Hematopoietic multipotent progenitor cell treated with erythropoietin and hydrocortisone succinate and interleukin-3 and kit ligand, for 15 days (in vitro differentiated cells): ENCODE measurements around the gene ZNF556.

ENCODE experiments used
- DNase-seq: peaks from one replicate; pipeline ENCODE4 v3.0.0-alpha.2; 2015; ENCODE audit warnings: low spot score

ZNF556 gene

DNA sequence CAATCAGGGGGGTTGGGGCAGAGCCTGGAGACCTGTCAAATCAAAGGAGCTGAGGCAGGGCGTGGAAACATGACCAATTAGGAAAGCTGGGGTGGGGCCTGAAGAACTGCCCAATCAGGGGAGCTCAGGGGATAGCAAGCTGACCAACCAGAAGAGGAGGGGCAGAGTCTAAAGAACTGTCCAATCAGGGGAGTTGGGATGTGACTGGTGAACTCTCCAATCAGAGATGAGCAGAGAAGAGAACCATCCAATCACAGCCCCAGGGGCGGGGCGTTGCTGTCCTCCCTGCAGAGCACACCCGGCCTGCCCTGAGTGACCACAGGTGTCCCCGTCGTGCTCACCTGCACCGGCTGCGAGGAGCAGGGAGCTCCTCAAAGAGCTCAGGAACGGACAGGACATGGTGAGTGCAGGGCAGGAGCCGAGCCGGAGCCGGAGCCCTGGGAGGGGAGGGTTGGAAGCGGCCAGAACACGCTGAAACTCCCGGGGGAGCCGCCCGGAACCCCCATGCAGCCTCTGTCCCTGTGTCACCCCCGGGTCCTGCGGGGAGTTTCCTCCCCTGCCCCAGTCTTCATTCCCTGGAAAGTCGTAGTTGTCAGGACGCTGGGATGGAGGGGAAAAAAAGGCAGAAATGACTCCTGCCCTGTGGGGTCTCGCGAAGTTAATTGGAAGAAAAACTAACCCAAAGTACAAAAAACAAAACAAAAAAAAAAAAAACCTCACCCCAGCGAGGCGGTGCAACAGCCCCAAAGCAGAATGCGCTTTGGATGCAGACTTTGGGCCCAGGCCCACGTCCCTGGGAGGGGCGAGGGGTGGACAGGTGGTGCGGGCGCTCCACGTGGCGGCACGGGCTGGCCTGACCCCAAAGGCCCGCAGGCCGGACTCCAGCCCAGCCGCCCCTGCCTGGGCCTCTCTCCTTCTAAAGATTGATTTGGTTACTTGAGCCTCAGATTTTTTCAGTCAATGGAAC is at the start of gene ZNF556:
Gene ZNF556, plus strand, starts transcription at position 311 of the 967 bp plus-strand sequence. Its CDS starts 87 bp downstream, at position 398.
- DNase-seq: no peak

DNA sequence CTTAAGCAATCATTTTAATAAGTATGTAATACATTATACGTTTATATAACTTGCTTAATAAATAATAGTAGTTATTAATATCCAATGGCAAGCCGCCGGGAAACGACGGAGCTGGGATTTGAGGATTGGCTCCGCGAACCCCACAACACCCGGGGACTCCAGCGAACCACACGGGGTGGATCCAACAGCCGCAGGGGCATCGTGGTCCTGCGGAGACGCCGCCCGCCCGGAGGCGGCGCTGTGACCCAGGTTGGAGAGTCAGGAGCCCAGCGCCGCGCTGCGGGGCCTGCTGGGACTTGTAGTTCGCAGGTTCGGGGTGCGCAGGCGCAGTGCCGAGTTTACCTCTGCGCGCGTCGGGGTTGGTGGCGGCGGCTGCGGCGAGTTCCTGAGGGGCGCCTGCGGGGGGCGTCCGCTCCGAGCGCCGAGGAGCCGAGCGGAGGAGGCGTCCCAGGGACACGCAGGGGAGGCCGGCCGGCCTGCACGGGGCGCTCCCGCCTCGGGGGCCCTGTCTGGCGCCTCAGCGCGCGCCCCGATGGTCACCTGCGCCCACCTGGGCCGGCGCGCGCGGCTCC is 47.5 kb upstream of the ZNF556 start, which contains the start of gene ZNF554:
Gene ZNF554, plus strand, starts transcription at position 329 of the 572 bp plus-strand sequence. Its CDS starts 204 bp downstream, at position 533.
- peak; percentile 95 for DNase-seq

DNA sequence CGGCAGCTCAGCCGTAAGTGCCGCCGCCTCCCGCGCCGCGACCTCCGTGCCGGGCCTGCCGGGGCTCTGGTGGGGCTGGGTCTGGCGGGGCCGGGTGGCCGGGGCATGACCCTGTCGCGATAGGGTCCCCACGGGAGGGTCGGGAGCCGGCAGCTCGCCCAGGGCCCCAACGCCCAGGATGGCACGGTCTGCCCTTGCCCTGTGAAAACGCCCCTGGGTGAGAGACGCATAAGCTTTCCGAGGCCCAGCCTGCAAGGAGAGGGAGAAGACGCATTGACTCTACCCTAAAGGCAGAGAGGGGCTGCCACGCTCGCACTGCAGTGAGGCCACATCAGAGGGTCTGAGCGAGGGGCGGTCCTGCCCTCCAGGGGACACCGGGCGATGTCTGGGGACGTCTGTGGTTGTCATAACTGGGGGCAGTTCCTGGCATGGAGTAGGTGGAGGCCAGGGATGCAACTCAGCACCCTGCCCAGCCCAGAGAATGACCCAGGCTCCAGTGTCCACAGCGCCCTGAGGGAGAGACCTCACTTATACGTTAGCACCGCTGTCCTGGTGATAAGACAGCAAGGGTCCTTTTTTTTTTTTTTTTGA is 46.9 kb upstream of the ZNF556 start:
- no peak for DNase-seq

GRCh38 chr19:2822846-2823245 is 44.3 kb upstream of the ZNF556 start:
- DNase-seq: no peak

DNA sequence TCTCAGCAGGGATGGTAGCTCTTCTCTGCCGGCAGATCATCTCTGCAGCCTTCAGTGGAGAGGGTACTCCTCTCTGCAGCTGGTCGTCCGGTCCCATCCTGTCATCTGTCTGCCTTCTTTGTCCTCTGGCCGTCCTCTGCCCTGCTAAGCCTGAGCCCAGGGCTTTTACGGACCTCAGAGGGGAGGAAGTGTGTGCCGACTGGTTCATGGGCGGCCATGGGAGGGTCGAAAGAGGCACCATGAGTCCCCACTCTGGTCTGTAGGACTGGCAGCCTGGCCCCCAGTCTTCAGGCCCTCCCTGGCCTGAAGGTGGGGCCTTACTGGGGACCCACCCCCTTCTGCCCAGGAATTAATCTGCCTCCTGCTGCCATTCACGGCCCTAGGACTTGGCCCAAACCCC is 43.5 kb upstream of the ZNF556 start:
- DNase-seq: no peak

DNA sequence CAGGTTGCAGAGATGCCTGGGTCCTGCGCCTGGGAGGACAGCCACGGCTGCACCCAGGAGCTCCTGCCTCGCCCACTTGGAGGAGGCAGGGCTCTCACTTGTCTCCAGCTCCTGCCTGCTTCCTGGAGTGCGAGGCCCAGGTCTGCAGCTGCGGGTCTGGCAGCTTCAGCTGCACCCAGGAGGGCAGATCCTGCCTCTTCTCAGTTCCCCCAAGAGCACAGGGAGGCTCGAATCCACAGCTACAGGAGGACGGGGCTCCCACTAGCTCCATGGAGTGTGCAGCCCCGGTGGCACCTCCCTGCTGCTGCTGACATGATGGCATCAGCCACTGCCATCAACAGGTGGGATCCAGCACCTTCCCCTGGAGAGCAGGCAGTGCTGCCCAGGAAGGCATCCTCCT is 43.0 kb upstream of the ZNF556 start:
- no peak for DNase-seq

DNA sequence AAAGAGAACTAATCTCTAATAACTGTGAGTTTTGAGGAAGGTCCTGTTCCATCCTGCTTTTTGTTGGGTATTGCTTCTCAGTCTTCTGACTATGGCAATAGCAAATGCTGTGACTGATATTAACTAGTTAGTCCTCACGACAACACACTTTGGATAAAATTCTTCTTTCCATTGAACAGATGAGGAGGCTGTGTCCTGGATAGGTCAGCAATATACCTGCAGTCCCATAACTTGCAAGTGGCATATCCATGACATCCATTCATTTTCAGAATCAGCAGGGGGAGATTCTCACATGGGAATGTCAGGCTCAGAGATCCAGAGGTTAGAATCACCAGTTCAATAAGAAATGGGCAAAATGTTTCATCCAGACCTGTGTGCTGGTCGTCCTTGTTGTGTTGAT is 40.1 kb upstream of the ZNF556 start:
- DNase-seq: no peak

DNA sequence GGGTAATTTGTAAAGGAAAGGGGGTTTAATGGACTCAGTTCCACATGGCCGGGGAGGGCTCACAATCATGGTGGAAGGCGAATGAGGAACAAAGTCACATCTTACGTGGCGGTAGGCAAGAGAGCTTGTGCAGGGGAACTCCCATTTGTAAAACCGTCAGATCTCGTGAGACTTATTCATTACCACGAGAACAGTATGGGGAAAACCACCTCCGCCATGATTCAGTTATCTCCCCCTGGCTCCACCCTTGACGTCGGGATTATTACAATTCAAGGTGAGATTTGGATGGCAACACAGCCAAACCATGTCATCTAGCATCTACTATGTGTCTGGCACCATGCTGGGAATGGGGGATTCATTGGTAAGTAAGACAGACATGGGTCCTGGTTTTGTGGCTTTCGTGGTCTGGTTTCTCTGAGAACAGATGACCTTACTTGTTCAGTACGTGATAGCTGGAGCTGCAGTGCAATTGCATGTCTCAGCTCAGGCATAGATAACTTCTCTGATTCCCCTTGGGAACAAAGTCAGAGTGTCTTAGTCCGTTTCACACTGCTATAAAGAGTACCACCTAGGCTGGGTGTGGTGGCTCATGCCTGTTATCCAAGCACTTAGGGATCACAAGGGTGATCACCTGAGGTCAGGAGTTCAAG is 39.2 kb upstream of the ZNF556 start:
- DNase-seq: no peak

GRCh38 chr19:2834294-2834871 is 32.8 kb upstream of the ZNF556 start:
- no peak for DNase-seq

DNA sequence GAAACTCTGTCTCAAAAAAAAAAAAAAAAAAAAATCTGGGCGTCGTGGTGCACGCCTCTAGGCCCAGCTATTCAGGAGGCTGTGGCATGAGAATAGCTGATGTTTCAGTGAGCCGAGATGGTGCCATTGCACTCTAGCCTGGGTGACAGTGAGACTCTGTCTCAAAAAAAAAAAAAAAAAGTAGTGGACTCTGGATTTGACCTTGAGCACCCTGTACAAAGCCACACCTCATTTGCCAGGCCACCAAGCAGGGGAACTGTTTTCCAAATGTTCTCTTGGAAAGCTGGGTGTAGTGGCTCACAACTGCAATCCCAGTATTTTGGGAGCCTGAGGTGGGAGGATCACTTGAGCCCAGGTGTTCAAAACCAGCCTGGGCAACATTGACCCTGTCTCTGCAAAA is 29.7 kb upstream of the ZNF556 start:
- DNase-seq: no peak

DNA sequence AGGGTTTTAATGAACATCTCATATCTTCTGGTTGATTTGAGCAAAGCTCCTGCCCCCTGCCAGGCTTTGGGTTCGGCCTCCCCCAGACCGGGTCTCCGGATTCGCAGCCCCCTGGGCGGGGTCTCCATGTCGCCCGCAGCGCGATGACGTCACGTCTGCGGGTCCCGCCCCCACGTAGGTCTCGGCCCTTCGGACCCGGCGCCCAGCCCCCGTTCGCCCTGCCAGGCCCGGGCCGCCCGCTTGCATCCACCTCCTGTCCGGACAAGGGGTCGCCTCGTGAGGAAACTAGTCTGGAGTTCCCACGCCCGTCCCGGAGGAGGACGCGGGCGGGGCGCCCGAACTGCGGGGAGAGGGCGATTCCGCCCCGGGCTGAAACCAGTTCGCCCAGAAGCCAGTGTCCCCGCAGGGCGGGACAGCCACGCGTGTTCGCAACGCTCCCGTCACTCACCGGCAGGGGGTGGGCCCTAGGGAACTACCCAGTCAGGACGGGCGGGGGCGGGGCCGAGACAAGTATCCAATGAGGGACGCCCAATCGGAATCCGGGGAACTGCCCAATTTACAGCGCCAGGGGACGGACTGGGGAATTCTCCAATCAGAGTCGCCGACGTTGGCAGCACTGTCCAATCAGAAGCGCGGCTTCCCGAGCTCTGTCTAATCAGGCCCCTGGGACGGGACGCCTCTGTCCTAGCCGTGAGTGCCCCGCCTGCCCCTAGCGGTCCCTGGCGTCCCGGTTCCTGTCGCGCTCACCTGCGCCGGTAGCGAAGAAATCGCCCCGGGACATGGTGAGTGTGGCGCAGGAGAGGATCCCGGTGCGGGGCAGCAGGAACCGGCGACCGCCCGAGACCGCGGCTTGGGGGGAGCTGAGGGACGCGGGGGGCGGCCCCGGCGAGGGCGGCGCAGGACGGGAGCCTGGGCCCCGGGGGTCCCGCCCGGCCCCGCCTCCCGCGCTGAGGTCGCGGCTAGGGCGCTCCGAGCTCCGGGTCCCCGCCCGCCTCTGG is 26.0 kb upstream of the ZNF556 start, which contains the start of gene ZNF555:
Gene ZNF555, plus strand, starts transcription at position 682 of the 998 bp plus-strand sequence. Its CDS starts 98 bp downstream, at position 780.
- peak; percentile 86 for DNase-seq

- no peak for DNase-seq
These were observed 25.1 kb upstream of the ZNF556 start for GRCh38 chr19:2841855-2842574.

DNA sequence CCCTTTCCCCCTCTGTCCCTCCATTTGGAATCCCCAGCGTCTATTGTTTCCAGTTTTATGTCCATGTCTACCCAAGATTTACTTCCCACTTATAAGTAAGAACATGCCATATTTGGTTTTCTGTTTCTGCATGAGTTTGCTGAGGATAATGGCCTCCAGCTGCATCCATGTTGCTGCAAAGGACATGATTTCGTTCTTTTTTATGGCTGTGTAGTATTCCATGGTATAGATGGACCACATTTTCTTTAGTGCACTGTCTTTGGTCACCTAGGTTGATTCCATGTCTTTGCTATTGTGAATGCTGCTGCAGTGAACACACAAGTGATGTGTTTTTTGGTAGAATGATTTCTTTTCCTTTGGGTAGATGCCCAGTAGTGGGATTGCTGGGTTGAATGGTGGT is 22.0 kb upstream of the ZNF556 start:
- no peak for DNase-seq

DNA sequence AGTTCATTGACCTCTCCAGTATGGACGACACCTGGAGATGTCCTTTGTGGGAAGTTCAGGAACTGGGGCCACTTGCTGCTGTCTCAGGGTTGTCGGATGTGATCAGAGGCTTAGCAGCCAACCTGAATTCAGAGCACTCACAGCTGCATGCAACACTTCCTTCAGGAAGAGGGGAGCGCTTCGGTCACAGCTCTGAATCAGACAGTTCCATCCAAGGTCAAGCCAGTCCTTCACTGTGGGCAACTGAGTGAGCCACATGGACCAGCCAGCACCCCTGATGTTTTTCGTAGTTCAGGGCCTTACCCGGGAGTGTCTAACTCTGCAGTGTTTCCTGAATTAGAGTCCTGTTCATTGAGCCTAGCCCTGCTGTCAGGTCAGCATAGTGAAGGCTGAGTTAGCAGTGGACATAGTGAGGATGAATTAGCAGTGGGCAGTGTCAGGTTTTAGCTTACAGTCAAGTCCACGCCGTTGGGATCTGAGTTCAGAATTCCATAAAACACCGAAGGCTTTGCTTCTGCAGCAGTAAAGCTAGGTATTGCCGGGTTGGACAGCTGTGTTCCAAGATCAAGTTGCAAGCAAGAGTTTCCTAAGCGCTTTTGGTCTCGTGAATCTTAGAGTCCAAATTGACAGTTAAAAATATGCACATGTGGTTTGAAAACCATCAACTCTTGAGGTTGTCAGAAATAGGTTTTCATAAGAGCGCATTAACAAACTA is 20.8 kb upstream of the ZNF556 start:
- DNase-seq: no peak

- no peak for DNase-seq
These were observed 19.6 kb upstream of the ZNF556 start for GRCh38 chr19:2847507-2847906.

GRCh38 chr19:2848616-2849015 is 18.5 kb upstream of the ZNF556 start:
- no peak for DNase-seq

GRCh38 chr19:2850256-2850925 is 16.7 kb upstream of the ZNF556 start:
- no peak for DNase-seq

DNA sequence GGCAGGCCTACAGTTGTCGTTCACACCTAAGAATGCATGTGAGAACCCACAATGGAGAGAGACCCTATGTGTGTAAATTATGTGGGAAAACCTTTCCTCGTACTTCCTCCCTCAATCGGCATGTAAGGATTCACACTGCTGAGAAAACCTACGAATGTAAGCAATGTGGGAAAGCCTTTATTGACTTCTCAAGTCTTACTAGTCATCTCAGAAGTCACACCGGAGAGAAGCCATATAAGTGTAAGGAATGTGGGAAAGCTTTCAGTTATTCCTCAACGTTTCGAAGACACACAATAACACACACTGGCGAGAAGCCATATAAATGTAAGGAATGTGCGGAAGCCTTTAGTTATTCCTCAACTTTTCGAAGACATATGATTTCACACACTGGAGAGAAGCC is 14.5 kb upstream of the ZNF556 start:
- DNase-seq: no peak
